ENCODE measurements around the gene SLC6A9.

The SLC6A9 gene

GRCh38 chr1:44049839-44050238 is 18.6 kb upstream of the SLC6A9 start:
- H3K4me1 ChIP-seq (ENCODE audit: control insufficient read depth in 5 of 5, insufficient read depth in 5 of 5, low read length in 5 of 5), result peaks cover 0 to 5% (median 3%) of the 10 kb centered on the region in 5 donors

GRCh38 chr1:44048532-44049215 is 17.4 kb upstream of the SLC6A9 start:
- peaks cover 0 to 7% (median 0%) of the 10 kb centered on the region in 5 donors for H3K27me3 ChIP-seq (ENCODE audit: control insufficient read depth in 5 of 5, insufficient read depth in 4 of 5, low read length in 5 of 5)
- peaks cover 0 to 11% (median 10%) of the 10 kb centered on the region in 5 donors for H3K4me1 ChIP-seq (ENCODE audit: control insufficient read depth in 5 of 5, insufficient read depth in 5 of 5, low read length in 5 of 5)
- no peaks in the 10 kb centered on the region for H3K36me3 ChIP-seq (ENCODE audit: control insufficient read depth in 5 of 5, insufficient read depth in 5 of 5, low read length in 5 of 5)
- no peak overlapping the region for H3K27ac ChIP-seq (ENCODE audit: low read depth, low read length)
- H3K9ac ChIP-seq (ENCODE audit: low read length in 5 of 5), result no peak overlapping the region
- H3K4me3 ChIP-seq (ENCODE audit: low read depth in 1 of 5, low read length in 5 of 5), result no peak overlapping the region
- no peaks in the 10 kb centered on the region for H3K9me3 ChIP-seq (ENCODE audit: control insufficient read depth in 5 of 5, low read length in 5 of 5)

More at GRCh38 chr1:44049839-44050238, 18.6 kb upstream of the SLC6A9 start:
- no peak overlapping the region for H3K27ac ChIP-seq (ENCODE audit: low read depth, low read length)
- H3K4me3 ChIP-seq (ENCODE audit: low read depth in 1 of 5, low read length in 5 of 5), result no peak overlapping the region
- H3K9me3 ChIP-seq (ENCODE audit: control insufficient read depth in 5 of 5, low read length in 5 of 5), result no peaks in the 10 kb centered on the region
- no peaks in the 10 kb centered on the region for H3K36me3 ChIP-seq (ENCODE audit: control insufficient read depth in 5 of 5, insufficient read depth in 5 of 5, low read length in 5 of 5)
- no peak overlapping the region for H3K9ac ChIP-seq (ENCODE audit: low read length in 5 of 5)
- peaks cover 0 to 2% (median 0%) of the 10 kb centered on the region in 5 donors for H3K27me3 ChIP-seq (ENCODE audit: control insufficient read depth in 5 of 5, insufficient read depth in 4 of 5, low read length in 5 of 5)

- Histone ChIP-seq H3K9ac (ENCODE audit: low read length in 5 of 5) (no peak overlapping the region), H3K36me3 (ENCODE audit: control insufficient read depth in 5 of 5, insufficient read depth in 5 of 5, low read length in 5 of 5) (no peaks in the 10 kb centered on the region), H3K9me3 (ENCODE audit: control insufficient read depth in 5 of 5, low read length in 5 of 5) (no peaks in the 10 kb centered on the region), H3K4me1 (ENCODE audit: control insufficient read depth in 5 of 5, insufficient read depth in 5 of 5, low read length in 5 of 5) (peaks cover 0 to 18% (median 12%) of the 10 kb centered on the region in 5 donors), H3K27ac (ENCODE audit: low read depth, low read length) (no peak overlapping the region), H3K4me3 (ENCODE audit: low read depth in 1 of 5, low read length in 5 of 5) (no peak overlapping the region), H3K27me3 (ENCODE audit: control insufficient read depth in 5 of 5, insufficient read depth in 4 of 5, low read length in 5 of 5) (peaks cover 0 to 16% (median 2%) of the 10 kb centered on the region in 5 donors)
These were observed 15.9 kb upstream of the SLC6A9 start for GRCh38 chr1:44047131-44047530.

- no peaks in the 10 kb centered on the region for H3K9me3 ChIP-seq (ENCODE audit: control insufficient read depth in 5 of 5, low read length in 5 of 5)
- no peak overlapping the region for H3K9ac ChIP-seq (ENCODE audit: low read length in 5 of 5)
- H3K4me3 ChIP-seq (ENCODE audit: low read depth in 1 of 5, low read length in 5 of 5), result no peak overlapping the region
- H3K36me3 ChIP-seq (ENCODE audit: control insufficient read depth in 5 of 5, insufficient read depth in 5 of 5, low read length in 5 of 5), result no peaks in the 10 kb centered on the region
- H3K27me3 ChIP-seq (ENCODE audit: control insufficient read depth in 5 of 5, insufficient read depth in 4 of 5, low read length in 5 of 5), result peaks cover 0 to 16% (median 2%) of the 10 kb centered on the region in 5 donors
- no peak overlapping the region for H3K27ac ChIP-seq (ENCODE audit: low read depth, low read length)
- H3K4me1 ChIP-seq (ENCODE audit: control insufficient read depth in 5 of 5, insufficient read depth in 5 of 5, low read length in 5 of 5), result peaks cover 0 to 18% (median 12%) of the 10 kb centered on the region in 5 donors
These were observed 13.8 kb upstream of the SLC6A9 start for GRCh38 chr1:44045064-44045463.

- H3K4me3 ChIP-seq (ENCODE audit: low read depth in 1 of 5, low read length in 5 of 5), result no peak overlapping the region
- H3K4me1 ChIP-seq (ENCODE audit: control insufficient read depth in 5 of 5, insufficient read depth in 5 of 5, low read length in 5 of 5), result peaks cover 0 to 18% (median 12%) of the 10 kb centered on the region in 5 donors
- no peaks in the 10 kb centered on the region for H3K36me3 ChIP-seq (ENCODE audit: control insufficient read depth in 5 of 5, insufficient read depth in 5 of 5, low read length in 5 of 5)
- no peaks in the 10 kb centered on the region for H3K9me3 ChIP-seq (ENCODE audit: control insufficient read depth in 5 of 5, low read length in 5 of 5)
- H3K27me3 ChIP-seq (ENCODE audit: control insufficient read depth in 5 of 5, insufficient read depth in 4 of 5, low read length in 5 of 5), result peaks cover 0 to 16% (median 2%) of the 10 kb centered on the region in 5 donors
- H3K9ac ChIP-seq (ENCODE audit: low read length in 5 of 5), result no peak overlapping the region
- no peak overlapping the region for H3K27ac ChIP-seq (ENCODE audit: low read depth, low read length)
These were observed 13.0 kb upstream of the SLC6A9 start for GRCh38 chr1:44044071-44044801.

GRCh38 chr1:44043176-44044070 is 12.2 kb upstream of the SLC6A9 start:
- Histone ChIP-seq H3K27ac (ENCODE audit: low read depth, low read length) (no peak overlapping the region), H3K4me1 (ENCODE audit: control insufficient read depth in 5 of 5, insufficient read depth in 5 of 5, low read length in 5 of 5) (peaks cover 0 to 18% (median 12%) of the 10 kb centered on the region in 5 donors), H3K4me3 (ENCODE audit: low read depth in 1 of 5, low read length in 5 of 5) (no peak overlapping the region), H3K9ac (ENCODE audit: low read length in 5 of 5) (no peak overlapping the region), H3K36me3 (ENCODE audit: control insufficient read depth in 5 of 5, insufficient read depth in 5 of 5, low read length in 5 of 5) (no peaks in the 10 kb centered on the region), H3K27me3 (ENCODE audit: control insufficient read depth in 5 of 5, insufficient read depth in 4 of 5, low read length in 5 of 5) (peaks cover 0 to 16% (median 2%) of the 10 kb centered on the region in 5 donors), H3K9me3 (ENCODE audit: control insufficient read depth in 5 of 5, low read length in 5 of 5) (no peaks in the 10 kb centered on the region)

GRCh38 chr1:44040846-44041245 is 9.6 kb upstream of the SLC6A9 start:
- no peak overlapping the region for H3K9ac ChIP-seq (ENCODE audit: low read length in 5 of 5)
- H3K27ac ChIP-seq (ENCODE audit: low read depth, low read length), result no peak overlapping the region
- no peaks in the 10 kb centered on the region for H3K36me3 ChIP-seq (ENCODE audit: control insufficient read depth in 5 of 5, insufficient read depth in 5 of 5, low read length in 5 of 5)
- H3K9me3 ChIP-seq (ENCODE audit: control insufficient read depth in 5 of 5, low read length in 5 of 5), result no peaks in the 10 kb centered on the region
- peaks cover 0 to 13% (median 2%) of the 10 kb centered on the region in 5 donors for H3K27me3 ChIP-seq (ENCODE audit: control insufficient read depth in 5 of 5, insufficient read depth in 4 of 5, low read length in 5 of 5)
- H3K4me3 ChIP-seq (ENCODE audit: low read depth in 1 of 5, low read length in 5 of 5), result no peak overlapping the region
- peaks cover 0 to 27% (median 14%) of the 10 kb centered on the region in 5 donors for H3K4me1 ChIP-seq (ENCODE audit: control insufficient read depth in 5 of 5, insufficient read depth in 5 of 5, low read length in 5 of 5)

- H3K27ac ChIP-seq (ENCODE audit: low read depth, low read length), result no peak overlapping the region
- H3K4me3 ChIP-seq (ENCODE audit: low read depth in 1 of 5, low read length in 5 of 5), result no peak overlapping the region
- H3K4me1 ChIP-seq (ENCODE audit: control insufficient read depth in 5 of 5, insufficient read depth in 5 of 5, low read length in 5 of 5), result peaks cover 0 to 31% (median 18%) of the 10 kb centered on the region in 5 donors
- no peaks in the 10 kb centered on the region for H3K36me3 ChIP-seq (ENCODE audit: control insufficient read depth in 5 of 5, insufficient read depth in 5 of 5, low read length in 5 of 5)
- no peak overlapping the region for H3K9ac ChIP-seq (ENCODE audit: low read length in 5 of 5)
- H3K27me3 ChIP-seq (ENCODE audit: control insufficient read depth in 5 of 5, insufficient read depth in 4 of 5, low read length in 5 of 5), result peaks cover 0 to 13% (median 2%) of the 10 kb centered on the region in 5 donors
- H3K9me3 ChIP-seq (ENCODE audit: control insufficient read depth in 5 of 5, low read length in 5 of 5), result no peaks in the 10 kb centered on the region
These were observed 9.2 kb upstream of the SLC6A9 start for GRCh38 chr1:44040418-44040817.

GRCh38 chr1:44038876-44039657 is 7.8 kb upstream of the SLC6A9 start:
- Histone ChIP-seq H3K36me3 (ENCODE audit: control insufficient read depth in 5 of 5, insufficient read depth in 5 of 5, low read length in 5 of 5) (no peaks in the 10 kb centered on the region), H3K4me1 (ENCODE audit: control insufficient read depth in 5 of 5, insufficient read depth in 5 of 5, low read length in 5 of 5) (peaks cover 0 to 33% (median 18%) of the 10 kb centered on the region in 5 donors), H3K9ac (ENCODE audit: low read length in 5 of 5) (no peak overlapping the region), H3K9me3 (ENCODE audit: control insufficient read depth in 5 of 5, low read length in 5 of 5) (no peaks in the 10 kb centered on the region), H3K27ac (ENCODE audit: low read depth, low read length) (no peak overlapping the region), H3K4me3 (ENCODE audit: low read depth in 1 of 5, low read length in 5 of 5) (no peak overlapping the region), H3K27me3 (ENCODE audit: control insufficient read depth in 5 of 5, insufficient read depth in 4 of 5, low read length in 5 of 5) (peaks cover 0 to 13% (median 2%) of the 10 kb centered on the region in 5 donors)

All from subcutaneous abdominal adipose tissue (tissue), 5 donors.